ENCODE measurements around the gene LASP1. TPM values are rescaled to one million over a fixed set of nuclear protein-coding genes. Genes with fewer than 3 reads are reported as not detected.

LASP1 gene
- total and polyA plus RNA-seq, 2 of the 8 experiments (the other 6 are each of a cell fraction or from before 2014, with no cell fraction given): 114 to 180 TPM

GRCh38 chr17:38857271-38857670 is 12.6 kb upstream of the LASP1 start (continued):
- no peak for TF ChIP-seq CHD7 (IDR thresholded peaks at IDR 0.05; ENCODE audit: insufficient replicate concordance, low read length)
- no peak for TF ChIP-seq TBP (IDR thresholded peaks at IDR 0.05; ENCODE audit: low read depth, low read length)
- TF ChIP-seq GABPA (IDR thresholded peaks at IDR 0.05; ENCODE audit: borderline replicate concordance, insufficient read depth, low read length): no peak
- TF ChIP-seq CREB1 (IDR thresholded peaks at IDR 0.05): no peak

Measured in H1 (cell line).